HG02840 (cell line): Measurements from ENCODE around the gene MUC12.

ENCODE experiments used
- ATAC-seq: cut with Tn5 transposase; IDR thresholded peaks from one replicate; pipeline ENCODE4 v1.9.1; 2021; ENCODE audit warnings: mild to moderate bottlenecking, moderate library complexity, moderate number of reproducible peaks; ENCODE audit not compliant: unreplicated experiment, low FRiP score

MUC12 gene

GRCh38 chr7:100951888-100952560, 17.3 kb upstream of the MUC12 start:
- no peak for ATAC-seq

- no peak for ATAC-seq
Measured at GRCh38 chr7:100952641-100953040, 16.7 kb upstream of the MUC12 start.

GRCh38 chr7:100957832-100958421, 11.4 kb upstream of the MUC12 start:
- ATAC-seq = no peak

GRCh38 chr7:100959894-100960293, 9.5 kb upstream of the MUC12 start:
- no peak for ATAC-seq

GRCh38 chr7:100962537-100962936, 6.8 kb upstream of the MUC12 start:
- ATAC-seq = no peak

- no peak for ATAC-seq
Measured at GRCh38 chr7:100963386-100963785, 6.0 kb upstream of the MUC12 start.

- no peak for ATAC-seq
Measured at GRCh38 chr7:100963874-100964273, 5.5 kb upstream of the MUC12 start.

GRCh38 chr7:100964630-100965029, 4.7 kb upstream of the MUC12 start:
- no peak for ATAC-seq

- ATAC-seq = no peak
Measured at GRCh38 chr7:100965045-100965722, 4.2 kb upstream of the MUC12 start.

- ATAC-seq = no peak
Measured at GRCh38 chr7:100965723-100966541, 3.4 kb upstream of the MUC12 start.

GRCh38 chr7:100966542-100967291, 2.6 kb upstream of the MUC12 start:
- ATAC-seq = no peak

- ATAC-seq = no peak
Measured at GRCh38 chr7:100967292-100967863, 2.0 kb upstream of the MUC12 start.

- ATAC-seq = no peak
Measured at GRCh38 chr7:100968031-100968430, 1.3 kb upstream of the MUC12 start.

GRCh38 chr7:100968650-100969049, 715 bp upstream of the MUC12 start:
- no peak for ATAC-seq

GRCh38 chr7:100971111-100972001, 2.0 kb downstream of the MUC12 start:
- no peak for ATAC-seq

GRCh38 chr7:100972002-100972347, 2.6 kb downstream of the MUC12 start:
- ATAC-seq = no peak

- no peak for ATAC-seq
Measured at GRCh38 chr7:100974021-100974420, 4.7 kb downstream of the MUC12 start.

GRCh38 chr7:100975371-100975821, 6.0 kb downstream of the MUC12 start:
- ATAC-seq = no peak

GRCh38 chr7:100978300-100978699, 8.9 kb downstream of the MUC12 start:
- no peak for ATAC-seq
